Left kidney (tissue), 2 donors: ENCODE measurements around the gene ABR. TPM values are rescaled to one million over a fixed set of nuclear protein-coding genes. Genes with fewer than 3 reads are reported as not detected.
"Not testable (repeated sequence)": the region's sequence is repeated elsewhere in the genome, so short reads cannot be mapped to it uniquely, and the experiment has no call there.

Source experiments
- DNase-seq: peaks from one replicate; pipeline ENCODE4 v3.0.0-alpha.2; 2013
- polyA plus RNA-seq: library from polyadenylated mRNA; unstranded; fragments of 120-200 nt; gene quantifications from one replicate; pipeline ENCODE4 v1.2.1, GENCODE V29; 2013; ENCODE audit not compliant: insufficient read length

ABR gene
- polyA plus RNA-seq, 1 donor, result 49.2 TPM

DNA sequence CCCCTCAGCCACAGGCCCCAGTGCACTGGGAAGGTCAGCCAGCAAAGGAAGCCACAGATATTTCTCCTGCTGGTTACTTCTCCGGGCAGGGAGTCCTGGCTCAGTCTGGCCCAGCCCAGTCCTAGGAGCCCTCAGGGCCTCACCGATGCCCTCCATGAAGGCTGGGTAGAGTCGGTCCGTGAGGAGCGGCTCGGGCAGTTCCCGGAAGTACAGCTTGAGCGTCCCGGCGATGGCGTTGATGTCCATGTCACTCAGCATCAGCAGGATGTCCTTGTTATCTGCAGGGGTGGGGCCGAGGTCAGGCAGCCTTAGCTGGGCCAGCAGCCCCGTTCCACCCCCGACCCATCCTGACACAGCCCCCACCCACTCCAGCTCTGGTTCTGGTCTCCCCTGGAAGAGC is 169.2 kb downstream of the ABR start:
- no peak for DNase-seq

DNA sequence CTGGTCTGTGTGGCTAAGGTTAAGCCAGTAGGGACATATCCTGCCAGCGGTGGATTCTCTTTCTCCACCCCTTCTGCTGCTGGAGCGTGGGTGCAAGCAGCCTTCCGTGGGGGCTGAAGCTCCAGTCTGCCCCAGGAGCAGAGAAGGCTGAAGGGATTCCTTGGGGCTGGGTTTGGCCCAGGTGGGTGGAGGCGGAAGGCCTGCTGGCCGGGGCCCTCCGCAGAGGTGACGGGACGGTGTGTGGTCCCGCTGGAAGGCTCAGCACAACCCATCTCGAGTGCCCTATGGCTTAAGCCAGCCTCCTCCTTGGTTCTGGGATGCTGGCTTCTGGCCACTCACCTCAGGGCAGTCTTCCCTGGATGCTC is 169.7 kb downstream of the ABR start:
- no peak for DNase-seq

DNA sequence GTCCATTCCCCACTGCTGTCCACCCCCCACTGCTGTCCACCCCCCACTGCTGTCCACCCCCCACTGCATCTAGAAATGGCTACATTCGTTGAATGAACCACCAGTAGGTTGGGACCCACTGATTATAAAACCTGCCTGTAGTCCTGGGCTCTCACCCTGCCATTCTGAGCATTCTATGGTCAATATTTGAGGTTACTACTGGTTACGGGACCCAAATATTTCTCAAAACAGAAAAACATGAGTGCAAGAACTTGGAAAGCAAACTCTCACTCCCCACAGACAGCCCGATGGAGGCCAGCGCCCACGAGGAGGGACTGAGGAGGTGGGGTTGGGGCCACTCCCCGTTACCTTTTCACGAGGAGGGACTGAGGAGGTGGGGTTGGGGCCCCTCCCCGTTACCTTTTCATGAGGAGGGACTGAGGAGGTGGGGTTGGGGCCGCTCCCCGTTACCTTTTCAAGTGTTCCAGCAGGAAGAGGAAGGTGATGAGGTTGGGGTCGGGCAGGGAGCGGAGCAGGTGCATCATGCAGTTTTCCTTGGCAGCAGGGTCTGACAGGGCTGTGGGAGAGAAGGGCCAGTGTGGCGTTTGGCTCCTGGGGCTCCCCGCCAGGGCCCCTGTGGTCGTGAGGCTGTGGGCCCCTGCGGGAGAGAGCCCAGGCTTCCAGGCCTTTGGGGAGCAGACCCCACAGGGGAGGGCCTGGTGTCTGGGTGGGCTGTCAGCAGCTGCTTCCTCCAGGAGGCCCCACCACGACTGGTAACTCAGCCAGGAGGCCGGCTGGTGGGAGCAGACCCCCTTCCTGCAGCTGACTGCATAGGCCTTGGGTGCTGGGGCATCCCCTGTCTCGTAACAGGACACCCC is 170.3 kb downstream of the ABR start:
- no peak for DNase-seq

DNA sequence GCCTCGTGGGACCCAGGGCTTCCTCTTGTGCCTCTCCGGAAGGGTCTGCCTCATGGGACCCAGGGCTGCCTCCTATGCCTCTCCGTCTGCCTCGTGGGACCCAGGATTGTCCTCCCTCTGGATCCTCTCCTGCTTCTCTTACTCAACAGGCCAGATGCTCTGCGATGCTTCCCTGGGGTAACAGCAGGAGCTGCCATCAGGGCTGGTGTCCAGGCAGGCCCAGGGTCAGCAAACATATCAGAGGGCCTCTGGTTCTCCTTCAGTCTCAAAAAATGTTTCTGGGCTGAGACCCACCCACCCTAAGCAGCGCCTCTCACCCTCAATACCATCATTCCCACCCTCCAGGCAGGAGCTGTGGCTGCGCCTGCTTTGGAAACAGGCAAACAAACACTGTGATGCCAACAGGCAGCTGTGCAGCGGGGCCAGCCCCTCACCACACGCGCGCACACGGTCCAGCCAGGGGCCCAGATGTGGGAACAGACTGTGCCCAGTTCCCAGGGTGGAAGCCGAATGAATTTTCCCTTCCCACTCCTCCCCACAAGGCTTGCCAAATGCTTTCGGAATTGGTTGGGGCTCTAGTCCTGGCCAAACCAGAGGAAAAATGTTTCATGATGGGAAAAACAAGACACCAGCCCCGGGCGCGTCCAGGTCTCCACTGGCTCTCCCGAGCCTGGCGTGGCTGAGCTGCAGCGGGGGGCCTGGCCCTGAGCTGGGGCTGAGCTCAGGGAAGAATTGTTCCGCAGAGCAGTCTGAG is 171.6 kb downstream of the ABR start:
- DNase-seq, result no peak

DNA sequence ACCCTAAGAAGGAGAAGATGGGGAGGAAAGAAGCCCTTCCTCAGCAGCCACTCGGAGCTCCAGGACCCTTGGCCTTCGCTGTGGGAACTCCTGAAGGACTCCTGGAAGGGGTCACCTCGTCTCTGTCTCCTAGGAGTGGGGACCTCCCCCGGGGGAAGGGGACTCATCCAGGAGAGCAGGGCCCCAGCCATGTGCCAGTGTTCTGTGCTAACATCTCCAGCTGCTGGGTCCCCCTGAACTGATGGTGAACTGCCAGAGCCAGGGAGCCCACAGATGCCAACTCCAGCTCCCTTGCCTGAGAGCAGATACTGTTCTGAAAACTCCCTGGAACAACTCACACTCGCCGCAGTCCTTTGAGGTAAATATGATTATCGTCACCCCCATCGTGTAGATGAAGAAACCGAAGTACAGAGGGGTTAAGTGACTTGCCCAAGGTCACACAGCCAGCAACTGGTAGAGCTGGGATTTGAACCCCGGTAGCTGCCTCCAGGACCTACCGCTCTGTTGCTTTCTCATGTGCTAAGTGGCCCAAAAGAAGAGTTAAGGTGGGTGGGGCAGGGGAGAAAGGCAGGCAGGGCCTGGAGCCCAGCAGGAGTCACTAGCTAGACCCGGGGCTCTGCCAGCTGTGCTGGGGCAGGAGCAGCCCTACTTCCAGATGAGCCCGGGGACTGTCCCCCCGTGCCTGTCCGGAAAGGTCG is 172.3 kb downstream of the ABR start:
- DNase-seq, result no peak

DNA sequence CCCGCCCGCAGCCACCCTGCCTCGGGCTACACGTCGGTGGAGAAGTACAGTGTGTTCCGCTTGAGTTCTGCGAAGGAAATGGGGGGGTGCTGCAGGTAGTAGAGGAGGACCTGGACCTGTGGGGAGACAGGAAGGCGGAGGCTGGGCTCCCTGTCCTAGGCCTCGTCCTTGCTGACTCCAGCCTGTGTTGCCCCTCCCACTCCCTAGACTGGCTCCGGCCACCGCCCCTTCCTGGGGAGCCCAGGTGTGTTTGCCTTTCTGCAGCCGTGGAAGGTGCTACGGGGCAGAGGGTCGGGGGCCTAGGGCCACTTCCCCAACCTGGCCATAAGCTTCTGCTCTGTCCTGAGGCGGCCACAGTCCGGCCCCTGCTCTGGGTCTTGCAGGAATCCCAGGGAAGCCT is 173.7 kb downstream of the ABR start:
- DNase-seq, result no peak

DNA sequence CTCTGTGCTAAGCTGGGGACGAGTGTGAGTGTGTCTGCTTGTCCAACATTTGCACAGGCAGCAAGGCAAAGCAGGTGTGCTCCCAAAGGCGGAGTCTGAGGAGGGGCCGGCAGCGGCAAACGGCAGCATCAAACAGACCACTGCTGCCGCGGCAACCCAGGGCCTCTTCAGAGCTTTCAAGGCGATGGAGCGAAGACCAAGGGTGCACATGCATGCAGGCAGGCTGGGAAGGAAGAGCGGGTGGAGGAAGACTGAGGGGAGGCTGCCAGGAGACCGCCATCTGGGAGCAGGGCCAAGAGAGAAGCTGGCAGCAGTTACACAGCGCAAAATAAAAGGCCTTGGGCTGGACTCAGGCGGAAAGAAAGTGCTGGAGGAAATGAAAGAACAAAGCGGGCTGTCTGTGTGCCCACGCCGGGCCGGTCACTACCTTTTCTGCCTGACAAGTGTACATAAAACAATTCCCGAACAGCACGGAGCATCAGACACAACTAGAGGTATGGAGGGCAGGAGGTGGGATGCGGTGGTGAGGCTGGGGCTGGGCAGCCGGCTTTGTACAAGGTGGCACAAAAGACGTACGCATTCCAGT is 174.3 kb downstream of the ABR start:
- DNase-seq, result no peak

DNA sequence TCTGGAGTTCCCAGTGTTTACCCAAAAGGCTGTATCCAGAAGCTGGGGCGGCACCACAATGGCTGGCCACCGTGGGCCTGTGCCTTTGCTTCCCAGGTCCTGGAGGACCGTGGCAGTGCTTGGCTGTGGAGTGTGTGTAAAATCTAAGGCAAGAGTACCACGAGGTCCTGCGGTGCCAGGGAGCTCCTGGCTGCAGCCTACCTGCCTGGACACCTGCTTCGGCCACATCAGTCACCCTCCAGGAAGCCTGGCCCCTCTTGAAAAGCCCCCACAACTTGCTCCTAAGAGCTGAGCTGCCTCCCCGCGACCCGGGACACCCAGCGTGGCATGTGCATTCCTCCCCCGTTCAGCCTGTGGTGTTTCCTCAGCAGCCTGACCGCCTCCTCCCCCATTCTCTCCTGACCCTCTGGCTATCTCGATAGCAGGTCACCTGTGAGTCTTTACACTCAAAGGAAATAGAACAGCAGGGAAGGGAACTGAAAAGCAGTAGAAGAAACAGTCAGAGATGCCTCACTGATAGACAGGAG is 174.9 kb downstream of the ABR start:
- DNase-seq, result no peak

DNA sequence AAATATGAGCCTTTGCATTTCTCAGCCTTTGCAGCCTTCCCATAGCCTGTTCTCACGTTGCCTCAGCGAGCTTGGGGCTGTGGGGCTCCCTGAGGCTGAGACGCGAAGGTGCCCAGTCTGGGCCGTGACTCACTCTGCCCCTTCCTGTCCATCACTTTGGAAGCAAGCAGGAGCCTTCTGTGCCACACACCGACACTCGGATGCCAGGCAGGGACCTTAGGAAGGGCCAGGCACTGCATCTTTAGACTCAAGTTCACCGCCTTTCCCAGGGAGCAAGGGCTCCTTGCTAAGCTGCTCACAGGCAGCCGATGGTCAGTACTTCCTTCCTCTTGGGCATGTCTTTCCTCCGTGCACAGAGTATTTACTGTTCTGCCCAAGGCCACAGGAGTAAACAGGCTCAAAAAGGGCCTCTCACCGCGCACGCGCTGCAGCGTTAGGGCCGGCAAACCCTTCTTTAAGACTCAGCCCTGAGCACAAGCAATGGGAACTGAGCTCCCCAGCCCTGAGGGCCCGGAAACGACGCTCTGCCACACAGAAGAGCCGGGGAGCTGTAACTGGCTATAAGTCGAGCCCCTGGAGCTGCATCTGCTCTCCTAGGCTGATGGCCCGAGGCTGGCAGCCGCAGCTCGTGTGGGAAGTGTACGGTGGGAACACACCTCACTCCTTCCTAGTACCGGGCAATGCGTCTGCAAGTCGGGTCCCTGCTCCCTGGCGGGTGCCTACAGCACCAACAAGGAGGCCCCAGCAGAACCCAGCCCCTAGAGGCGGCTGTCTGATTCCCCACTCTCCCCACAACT is 175.6 kb downstream of the ABR start:
- DNase-seq, result no peak

DNA sequence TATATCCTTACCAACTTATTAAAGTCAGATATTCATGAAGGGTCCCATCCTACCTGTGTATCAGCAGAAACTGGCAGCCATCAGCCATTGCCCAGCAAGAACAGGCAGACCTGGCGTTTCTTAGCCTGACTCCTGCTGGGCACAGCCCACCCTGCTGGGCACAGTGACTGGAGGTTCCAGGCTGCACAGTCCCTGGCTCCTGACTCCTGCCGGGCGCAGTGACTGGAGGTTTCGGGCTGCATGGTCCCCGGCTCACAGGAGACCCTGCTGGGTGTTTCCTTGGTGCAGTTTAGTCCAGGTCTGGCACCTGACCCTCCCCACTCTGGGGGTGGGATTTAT is 176.2 kb downstream of the ABR start:
- DNase-seq, result no peak

DNA sequence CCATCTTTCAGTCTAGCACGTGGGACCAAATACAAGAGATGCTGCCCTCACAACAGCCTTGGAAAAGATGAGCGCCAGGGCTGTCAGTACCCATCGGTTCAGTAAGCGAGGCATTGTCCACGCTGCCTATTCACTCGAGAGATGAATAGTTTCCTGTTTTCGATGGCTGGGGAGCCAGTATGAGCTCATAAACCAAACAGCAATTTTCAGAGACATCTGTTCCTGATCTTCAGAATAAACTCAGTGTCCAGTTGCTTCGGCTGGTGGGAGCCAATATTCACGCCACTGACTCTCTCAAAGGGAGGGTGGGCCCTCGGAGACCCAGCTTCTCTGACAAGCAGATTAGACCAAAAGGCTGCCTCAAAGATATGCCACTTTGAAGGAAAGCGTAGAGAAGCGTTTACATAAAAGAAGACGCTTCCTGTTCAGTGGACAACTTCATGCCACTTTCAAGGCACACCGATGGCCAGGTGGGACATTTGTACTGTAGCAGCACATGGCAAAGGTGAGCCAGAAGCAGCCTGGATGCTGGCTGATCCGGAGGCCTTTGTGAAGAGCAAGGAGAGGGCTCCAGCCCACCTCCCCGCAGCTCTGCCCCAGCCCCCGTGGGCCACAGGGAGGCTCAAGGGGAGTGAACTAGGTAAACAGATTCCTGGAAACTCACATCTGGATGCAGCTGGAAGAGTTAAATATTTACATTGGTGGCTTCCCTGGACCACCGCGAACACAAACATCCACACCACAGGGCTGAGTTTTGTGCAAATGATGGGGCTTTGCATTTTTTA is 176.8 kb downstream of the ABR start:
- DNase-seq, result no peak

DNA sequence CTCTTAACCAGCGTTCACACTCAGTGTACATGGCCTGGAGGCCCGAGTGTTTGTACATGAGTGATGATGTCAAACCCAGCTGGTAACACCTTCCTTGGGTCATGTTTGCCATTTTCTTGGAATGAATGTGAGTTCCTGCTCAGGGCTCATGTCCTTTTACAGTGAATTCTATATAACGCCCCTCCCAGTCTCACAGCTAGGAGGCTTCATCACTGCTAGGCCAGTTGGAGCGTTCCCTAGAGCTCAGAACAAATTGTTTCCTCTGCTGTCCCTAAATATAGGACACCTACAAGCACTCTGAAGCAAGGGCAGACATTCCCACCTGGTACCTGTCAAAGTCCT is 177.4 kb downstream of the ABR start:
- DNase-seq, result no peak

DNA sequence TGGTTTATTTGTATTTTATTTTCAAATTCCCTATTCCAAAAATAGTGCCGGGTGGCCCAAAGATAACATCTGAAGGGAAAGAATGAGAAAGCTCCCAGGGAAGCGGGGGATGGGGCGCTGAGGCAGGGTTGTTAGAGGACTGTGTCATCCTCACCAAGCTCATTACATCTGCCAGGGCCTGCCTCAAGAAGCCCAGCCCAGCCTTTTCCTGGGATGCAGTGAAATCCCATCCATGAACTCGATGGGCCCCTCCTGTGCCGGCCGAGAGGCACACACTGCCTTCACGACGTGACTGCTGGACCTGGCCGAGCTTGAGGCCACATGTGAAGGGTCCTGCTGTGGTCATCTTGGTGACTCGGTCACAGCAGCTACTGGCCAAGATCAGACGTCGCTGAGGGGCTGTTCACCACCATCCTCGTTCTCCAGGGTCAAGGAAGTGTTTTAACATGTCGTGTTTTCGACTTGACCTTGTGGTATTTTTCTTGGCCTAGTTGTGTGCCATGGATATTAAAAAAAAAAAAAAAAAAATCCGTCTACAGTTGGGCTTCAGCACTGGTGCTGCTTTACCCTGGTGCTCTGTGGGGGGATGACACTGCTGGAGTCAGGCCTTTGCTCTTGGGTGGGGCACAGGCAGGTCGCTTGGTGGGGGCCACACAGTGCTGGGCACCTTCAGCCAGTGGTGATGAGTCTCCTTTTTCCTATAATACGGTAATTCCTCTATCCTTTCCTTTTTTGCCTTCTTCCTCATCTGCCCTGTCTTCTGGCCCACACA is 178.0 kb downstream of the ABR start:
- no peak for DNase-seq

DNA sequence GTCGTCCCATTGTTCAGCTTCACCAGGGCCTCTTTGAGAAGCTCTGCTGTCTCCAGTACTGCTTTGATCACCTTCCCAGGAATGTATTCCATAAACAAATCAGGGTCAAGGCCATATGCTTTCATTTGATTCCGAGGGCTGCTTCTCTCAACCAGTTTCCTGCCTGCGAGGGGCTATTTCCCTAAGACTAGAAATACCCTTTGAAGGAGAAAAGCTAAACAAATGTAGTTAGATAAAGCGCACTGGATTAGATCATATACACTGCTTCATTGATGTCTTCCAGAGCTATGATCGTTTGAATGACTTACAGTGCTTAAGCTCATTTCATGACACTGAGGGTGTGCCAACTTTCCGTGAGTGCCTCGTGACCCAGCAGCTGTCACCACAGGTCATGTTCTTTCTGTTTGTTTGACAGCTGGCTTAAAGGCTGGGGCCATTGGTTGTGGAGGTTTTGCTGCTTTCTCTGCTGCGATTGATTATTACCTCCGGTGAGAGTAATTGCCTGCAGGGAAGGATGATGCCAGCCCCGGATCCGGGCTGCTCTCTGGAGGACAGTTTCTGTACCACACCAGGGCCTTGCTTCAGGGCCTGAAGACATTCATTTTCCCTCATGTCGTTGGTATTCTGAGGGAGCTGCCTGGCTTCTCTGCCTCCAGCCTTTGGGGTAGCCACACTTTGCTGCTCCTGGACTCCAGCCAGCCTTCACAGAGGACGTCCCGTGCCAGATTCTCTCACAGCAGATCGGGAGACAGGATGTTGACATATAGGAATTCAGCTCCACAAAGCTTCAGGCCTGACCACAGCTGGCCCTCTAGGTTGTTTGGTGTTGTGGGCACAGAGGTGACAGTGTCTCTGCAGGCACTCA is 179.0 kb downstream of the ABR start:
- no peak for DNase-seq

DNA sequence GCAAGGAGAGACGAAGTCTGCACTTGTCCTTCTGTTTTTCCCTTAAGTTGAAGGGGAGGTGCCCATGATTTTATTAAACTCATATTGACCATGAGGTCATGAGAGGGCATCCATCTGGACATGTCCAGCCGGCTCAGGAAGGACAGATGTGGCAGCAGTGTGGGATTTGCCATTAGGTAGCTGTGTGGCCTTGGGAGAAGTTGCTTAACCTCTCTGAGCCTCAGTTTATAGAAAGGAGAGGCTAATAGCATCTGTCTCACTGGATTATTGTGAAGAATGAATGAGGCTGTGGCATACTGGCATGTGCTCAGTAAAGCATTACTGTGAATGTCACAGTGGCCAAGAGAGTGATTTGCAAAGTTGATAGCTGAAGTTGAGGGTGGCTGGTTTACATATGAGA is 181.7 kb downstream of the ABR start:
- DNase-seq, result no peak

DNA sequence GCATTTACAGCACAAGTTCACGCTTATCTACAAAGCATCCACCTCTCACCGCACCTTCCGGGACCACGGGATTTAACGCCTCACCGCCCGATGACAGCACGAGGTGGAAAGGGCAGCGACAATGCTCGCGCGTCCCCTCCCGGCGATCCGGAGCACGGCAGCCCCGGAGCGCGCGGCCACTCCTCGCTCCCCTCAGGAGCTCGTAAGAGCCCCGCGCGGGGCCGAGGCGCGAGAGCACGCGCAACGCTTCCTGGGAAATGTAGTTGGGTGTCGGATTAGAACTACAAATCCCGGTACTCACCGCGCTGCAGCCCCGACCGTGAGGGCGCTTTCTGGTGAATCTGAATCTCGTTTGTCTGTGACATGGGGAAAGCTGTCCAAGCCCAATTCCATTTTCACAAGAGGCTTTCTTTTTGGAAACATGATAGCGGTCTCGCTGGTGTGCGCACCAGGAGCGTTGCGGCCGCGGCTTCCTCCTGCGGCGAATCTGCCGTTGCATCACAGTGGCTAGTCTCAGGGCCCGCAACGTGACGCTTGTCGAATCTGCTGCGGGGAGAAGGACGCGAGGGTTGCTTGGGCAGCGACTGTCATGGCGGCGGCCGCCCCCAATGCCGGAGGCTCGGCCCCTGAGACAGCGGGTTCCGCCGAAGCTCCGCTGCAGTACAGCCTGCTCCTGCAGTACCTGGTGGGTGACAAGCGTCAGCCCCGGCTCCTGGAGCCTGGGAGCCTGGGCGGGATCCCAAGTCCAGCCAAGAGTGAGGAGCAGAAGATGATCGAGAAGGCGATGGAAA is 183.0 kb downstream of the ABR start, which contains the start of gene TIMM22:
TIMM22 (plus strand) TSS at position 576 of the 791 bp plus-strand sequence; CDS start at position 590, 14 bp downstream.
- peak; percentile 97 for DNase-seq

DNA sequence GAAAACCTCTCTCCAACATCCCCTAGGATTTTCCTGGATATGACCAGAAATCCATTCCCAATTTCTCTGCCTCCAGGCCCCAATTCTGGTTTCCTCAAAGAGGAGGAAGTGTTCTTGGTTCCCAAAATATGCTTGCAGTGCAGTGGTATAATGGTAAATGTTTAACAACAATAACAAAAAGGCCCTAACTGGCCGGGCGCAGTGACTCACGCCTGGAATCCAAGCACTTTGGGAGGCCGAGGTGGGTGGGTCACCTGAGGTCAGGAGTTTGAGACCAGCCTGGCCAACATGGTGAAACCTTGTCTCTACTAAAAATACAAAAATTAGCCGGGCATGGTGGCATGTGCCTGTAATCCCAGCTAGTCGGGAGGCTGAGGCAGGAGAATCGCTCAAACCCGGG is 184.5 kb downstream of the ABR start:
- DNase-seq, result not testable (repeated sequence)

DNA sequence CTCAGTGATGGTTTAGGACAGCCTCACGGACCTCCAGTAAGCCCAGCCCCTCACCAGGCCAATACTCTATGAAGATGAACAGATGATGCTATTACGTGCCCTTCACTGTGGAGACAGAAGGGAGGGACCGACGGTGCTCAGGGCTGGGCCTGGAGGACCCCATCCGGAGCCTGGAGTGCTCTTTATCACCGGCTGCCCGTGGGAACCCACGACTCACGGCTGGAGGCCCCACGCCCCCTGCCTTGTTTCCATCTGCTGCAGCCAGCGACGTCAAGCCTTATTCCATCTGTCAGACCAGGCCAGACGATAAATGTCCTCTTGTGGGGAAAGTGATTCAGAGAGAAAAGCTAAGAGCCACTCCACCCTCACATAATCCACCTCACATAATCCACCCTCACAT is 186.8 kb downstream of the ABR start:
- no peak for DNase-seq
